Stimulated activated memory B cell treated with anti-CD40 and anti-IgM and Interleukin-4, amounts not matched to agents 10 μg/mL and 1 μg/mL and 100 μg/mL, for 72 hours (primary cell): ENCODE data around the gene XXYLT1.

ENCODE experiments used
- ATAC-seq: fragments of 150-1000 bp; cut with Tn5 transposase; 2 replicates; pipeline ENCODE4 v1.10.0; 2021
- H3K27ac Mint-ChIP-seq: one replicate; pipeline ENCODE4 v1.8.0; 2022; ENCODE audit warnings: mild to moderate bottlenecking, mixed read lengths
- H3K27me3 Mint-ChIP-seq: one replicate; pipeline ENCODE4 v1.8.0; 2022; ENCODE audit warnings: mixed read lengths
- H3K36me3 Mint-ChIP-seq: one replicate; pipeline ENCODE4 v1.8.0; 2022; ENCODE audit warnings: mixed read lengths
- H3K4me1 Mint-ChIP-seq: one replicate; pipeline ENCODE4 v1.8.0; 2022; ENCODE audit warnings: mixed read lengths
- H3K4me3 Mint-ChIP-seq: one replicate; pipeline ENCODE4 v1.8.0; 2022; ENCODE audit warnings: mild to moderate bottlenecking, moderate library complexity, mixed read lengths
- H3K9me3 Mint-ChIP-seq: one replicate; pipeline ENCODE4 v1.8.0; 2022; ENCODE audit warnings: mixed read lengths

XXYLT1 gene

DNA sequence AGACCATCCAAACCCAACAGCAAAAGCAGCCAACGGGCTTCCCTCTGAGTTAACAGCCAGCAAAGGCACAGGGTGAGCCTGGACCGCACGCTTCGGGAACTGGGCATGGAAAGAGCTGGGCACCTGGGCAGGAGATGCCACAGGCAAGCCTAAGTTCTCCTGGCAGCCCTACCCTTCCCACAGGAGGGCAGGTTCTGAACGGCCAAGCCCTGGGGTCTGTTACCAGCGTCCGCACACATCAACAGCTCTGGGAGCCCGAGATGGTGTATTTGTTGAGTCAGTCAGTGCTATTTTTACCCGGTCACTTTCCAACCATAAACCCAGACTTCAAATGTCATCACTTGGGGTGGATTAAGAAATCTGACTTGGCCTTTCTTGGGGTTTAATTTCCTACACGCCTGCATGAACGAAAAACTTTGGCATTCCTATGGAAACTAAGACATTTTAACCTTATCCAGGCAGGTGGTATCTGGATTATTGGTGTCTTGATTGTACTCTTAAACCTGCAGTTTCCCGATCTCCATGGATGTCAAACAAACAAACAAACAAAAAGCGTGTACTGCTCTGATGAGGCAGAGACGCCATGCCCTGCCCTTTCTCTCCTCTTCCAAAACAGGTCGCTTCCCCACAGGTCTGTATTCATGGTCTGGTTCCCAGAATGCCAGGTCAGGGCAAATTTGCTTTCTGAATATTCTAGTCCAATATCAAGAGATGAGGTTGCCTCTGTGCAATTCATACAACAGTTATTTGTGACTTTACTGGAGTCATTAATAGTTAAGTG is 99.7 kb downstream of the XXYLT1 start:
- Mint-ChIP-seq H3K9me3 (no peaks in the 10 kb centered on the region), H3K4me1 (peaks cover 6% of the 10 kb centered on the region), H3K4me3 (no peak overlapping the region), H3K36me3 (peaks cover 14% of the 10 kb centered on the region), H3K27ac (no peak overlapping the region), H3K27me3 (no peaks in the 10 kb centered on the region)
- ATAC-seq: no peak

DNA sequence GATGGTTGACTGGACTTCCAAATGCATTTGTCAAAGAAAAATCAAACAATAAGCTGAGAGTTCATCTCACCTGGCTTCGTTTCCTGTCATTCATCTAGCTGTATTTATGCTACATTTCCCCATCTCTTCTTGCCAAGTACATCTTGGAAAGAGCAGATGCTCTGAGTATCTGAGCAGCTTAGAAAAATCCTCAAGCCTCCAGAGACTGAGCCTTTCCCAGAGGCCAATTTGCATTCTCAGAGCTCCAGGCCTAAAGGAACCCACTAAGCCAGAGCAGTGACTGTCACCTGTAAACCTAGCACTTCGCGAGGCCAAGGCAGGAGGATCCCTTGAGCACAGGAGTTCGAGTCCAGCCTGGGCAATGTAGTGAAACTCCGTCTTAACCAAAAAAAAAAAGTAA is 100.5 kb downstream of the XXYLT1 start:
- H3K27ac Mint-ChIP-seq: no peak overlapping the region

DNA sequence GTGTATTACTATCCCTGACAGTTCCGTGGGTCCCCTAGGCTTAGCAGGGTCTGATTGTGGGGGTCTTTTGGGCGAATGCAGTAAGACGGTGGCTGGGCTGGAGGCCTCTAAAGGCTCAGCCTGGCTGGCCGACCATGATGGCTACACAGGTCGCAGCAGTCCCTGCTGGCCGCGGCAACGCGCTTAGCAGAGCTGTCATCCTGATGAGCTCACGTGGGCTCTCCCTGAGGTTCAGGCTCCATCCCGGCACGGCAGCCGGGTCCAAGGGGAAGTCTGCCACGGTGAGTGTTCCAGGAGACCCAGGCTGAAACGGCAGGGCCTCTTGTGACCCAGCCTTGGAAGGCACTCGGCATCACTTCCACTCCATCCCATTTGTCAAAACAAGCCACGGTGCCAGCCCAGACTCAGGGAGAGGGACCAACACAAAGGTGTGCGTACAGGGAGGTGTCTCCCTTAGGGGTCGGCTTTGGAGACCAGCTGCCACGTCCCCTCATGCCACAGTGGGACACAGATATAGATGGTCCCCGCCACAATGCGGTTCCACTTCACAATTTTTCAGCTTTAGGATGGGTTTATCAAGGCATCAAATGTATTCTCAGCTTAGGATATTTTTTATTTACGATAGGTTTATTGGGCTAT is 101.8 kb downstream of the XXYLT1 start:
- H3K36me3 Mint-ChIP-seq: no peaks in the 10 kb centered on the region
- H3K27me3 Mint-ChIP-seq: no peaks in the 10 kb centered on the region
- no peak overlapping the region for H3K27ac Mint-ChIP-seq
- no peaks in the 10 kb centered on the region for H3K9me3 Mint-ChIP-seq
- no peak overlapping the region for H3K4me3 Mint-ChIP-seq
- peaks cover 6% of the 10 kb centered on the region for H3K4me1 Mint-ChIP-seq
- ATAC-seq: no peak

More for the DNA sequence above, 100.5 kb downstream of the XXYLT1 start:
- ATAC-seq: no peak
- Mint-ChIP-seq H3K27me3 (no peaks in the 10 kb centered on the region), H3K9me3 (no peaks in the 10 kb centered on the region), H3K4me1 (peaks cover 13% of the 10 kb centered on the region), H3K4me3 (no peak overlapping the region), H3K36me3 (peaks cover 11% of the 10 kb centered on the region)

DNA sequence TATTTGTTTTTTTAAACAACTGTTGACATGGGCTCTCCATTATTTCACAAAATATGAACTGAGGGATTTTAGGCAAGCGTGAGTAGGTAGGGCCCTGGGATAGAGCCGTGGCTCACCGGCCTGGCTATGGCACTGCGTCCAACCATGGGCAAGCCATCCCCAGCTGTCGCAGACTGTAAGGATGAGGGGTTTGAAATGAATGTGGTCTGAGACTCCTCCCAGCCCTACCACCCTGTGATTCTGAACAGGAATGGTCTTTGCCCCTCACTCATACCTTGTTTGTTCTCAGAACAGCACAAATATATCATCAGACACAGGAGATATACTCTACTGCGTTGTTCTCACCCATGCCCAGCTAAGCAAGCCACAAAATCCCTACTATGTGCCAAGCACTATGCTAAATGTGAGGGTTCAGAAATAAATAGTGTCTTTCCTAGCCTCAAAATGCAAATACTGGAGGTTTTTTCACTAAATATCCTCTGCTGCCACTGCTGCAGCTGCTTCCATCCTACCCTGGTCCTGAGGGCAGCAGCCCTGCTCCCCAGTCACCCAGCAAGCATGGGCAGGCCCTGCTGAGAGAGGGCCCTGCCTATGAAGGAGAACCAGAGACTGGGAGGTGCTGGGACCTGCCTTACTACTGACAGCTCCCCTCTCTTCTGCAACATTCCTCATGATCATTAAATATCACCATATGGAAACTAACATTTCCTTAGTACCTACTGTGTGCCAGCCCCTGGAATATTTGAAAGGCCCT is 102.8 kb downstream of the XXYLT1 start:
- H3K36me3 Mint-ChIP-seq: peaks cover 6% of the 10 kb centered on the region
- ATAC-seq: no peak
- no peaks in the 10 kb centered on the region for H3K27me3 Mint-ChIP-seq
- H3K4me1 Mint-ChIP-seq: peaks cover 14% of the 10 kb centered on the region
- no peak overlapping the region for H3K27ac Mint-ChIP-seq
- no peak overlapping the region for H3K4me3 Mint-ChIP-seq
- H3K9me3 Mint-ChIP-seq: no peaks in the 10 kb centered on the region

DNA sequence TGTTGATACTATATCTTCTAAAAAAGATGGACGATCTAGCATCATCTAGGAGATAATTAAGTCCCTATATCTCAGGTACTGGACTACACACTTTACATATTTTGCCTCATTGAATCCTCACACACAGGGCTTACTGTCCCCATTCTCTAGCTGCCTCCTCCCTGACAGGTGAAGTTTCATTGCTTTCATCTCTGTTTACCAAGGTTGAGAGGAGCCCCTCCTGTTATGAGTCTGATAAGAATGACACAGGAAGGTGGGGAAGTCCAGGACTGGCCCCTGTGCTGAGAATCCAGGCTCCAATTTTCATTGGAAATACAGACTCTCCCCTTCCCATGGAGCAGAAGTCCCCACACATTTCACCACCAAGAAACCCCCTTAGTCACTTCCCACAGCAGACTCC is 105.2 kb downstream of the XXYLT1 start:
- Mint-ChIP-seq H3K4me1 (peaks cover 34% of the 10 kb centered on the region), H3K27ac (peak overlapping the region; percentile 25), H3K9me3 (no peaks in the 10 kb centered on the region), H3K4me3 (no peak overlapping the region), H3K36me3 (peaks cover 8% of the 10 kb centered on the region), H3K27me3 (no peaks in the 10 kb centered on the region)
- no peak for ATAC-seq

DNA sequence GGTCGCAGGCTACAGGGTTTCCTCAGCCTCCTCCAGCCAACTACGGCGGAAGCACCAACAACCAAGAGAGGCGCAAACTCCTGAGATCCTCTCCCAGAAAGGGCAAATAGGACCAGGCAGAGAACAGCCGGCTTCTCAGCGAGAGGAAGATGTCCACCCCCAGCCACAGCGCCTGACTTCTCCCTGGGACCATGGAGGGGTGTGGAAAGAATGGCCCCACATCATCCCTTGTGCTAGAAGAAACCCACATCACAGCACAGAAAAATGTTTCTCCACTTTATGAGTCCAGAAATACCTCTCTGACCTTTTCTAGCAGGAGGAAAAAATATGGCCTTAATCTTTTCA is 105.7 kb downstream of the XXYLT1 start:
- H3K4me3 Mint-ChIP-seq: no peak overlapping the region
- H3K27ac Mint-ChIP-seq: peak overlapping the region; percentile 25
- no peaks in the 10 kb centered on the region for H3K9me3 Mint-ChIP-seq
- ATAC-seq: no peak
- H3K27me3 Mint-ChIP-seq: no peaks in the 10 kb centered on the region
- peaks cover 39% of the 10 kb centered on the region for H3K4me1 Mint-ChIP-seq
- H3K36me3 Mint-ChIP-seq: peaks cover 8% of the 10 kb centered on the region

DNA sequence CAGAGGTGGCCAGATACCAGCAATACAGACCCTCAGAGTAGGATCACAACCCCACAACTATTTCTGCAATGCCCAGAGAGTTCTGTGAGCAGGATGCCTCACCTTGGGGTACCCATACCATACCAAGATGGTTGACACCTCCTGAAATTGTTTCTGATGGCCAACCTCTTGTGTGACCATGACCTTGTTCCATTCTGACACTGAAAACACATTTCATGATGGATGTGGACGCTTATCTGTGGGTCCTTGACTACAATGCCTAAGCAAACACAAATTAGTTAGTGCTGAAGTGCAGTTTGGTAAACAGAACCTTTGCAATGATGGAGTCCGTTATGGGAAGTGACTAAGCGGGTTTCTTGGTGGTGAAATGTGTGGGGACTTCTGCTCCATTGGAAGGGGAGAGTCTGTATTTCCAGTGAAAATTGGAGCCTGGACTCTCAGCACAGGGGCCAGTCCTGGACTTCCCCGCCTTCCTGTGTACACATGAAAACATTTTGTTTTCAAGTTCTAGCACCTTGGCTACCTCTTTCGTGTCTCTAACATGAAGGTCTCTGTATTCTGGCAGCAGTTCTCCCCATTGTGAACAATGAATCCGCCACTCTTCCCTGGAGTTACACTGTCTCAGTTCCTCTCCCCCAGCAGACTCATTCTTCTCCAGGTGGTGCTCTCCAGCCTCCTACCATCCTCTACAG is 106.2 kb downstream of the XXYLT1 start:
- Mint-ChIP-seq H3K27ac (peak overlapping the region; percentile 76), H3K27me3 (no peaks in the 10 kb centered on the region), H3K4me3 (no peak overlapping the region), H3K4me1 (peaks cover 45% of the 10 kb centered on the region), H3K36me3 (peaks cover 8% of the 10 kb centered on the region), H3K9me3 (no peaks in the 10 kb centered on the region)
- ATAC-seq: no peak

DNA sequence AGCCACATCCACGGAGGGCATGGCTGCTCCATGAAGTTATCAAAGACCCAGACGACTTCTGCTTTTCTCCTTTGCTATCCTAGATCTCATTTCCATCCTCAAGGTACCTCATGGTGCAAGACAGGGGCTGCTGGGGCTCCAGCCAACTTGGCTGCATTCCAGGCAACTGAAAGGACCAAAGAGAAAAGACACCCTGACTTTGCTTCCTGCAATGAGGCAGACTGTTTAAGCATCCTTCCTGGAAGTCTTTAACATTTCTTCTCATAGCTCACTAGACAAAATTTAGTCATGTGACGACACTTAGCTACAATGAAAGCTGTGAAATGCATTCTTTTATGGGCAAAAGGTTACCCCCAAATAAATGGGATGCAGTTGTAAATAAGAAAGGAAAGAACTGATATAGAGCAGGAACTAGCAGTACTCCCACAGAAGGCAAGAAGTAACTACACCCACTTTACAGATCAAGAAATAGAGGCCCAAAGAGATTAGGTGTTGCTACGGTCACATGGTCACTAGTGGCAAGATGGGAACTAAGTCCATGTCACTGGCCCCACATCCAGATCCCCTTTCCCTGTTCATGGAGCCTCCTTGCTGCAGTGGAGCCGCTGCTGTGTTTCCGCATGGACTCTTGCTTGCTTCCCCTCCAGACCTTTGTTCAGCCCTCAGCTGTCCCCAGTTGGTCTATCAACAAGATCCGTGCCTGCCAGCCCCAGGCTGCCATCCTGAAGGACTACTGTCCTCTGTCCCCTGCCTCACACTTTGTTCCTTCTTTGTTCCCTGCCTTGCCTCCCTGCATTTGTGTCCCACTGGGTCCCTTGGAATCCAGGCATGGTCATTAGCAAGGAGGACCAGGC is 107.0 kb downstream of the XXYLT1 start:
- Mint-ChIP-seq H3K4me1 (peaks cover 52% of the 10 kb centered on the region), H3K4me3 (no peak overlapping the region), H3K27ac (peak overlapping the region; percentile 76), H3K9me3 (no peaks in the 10 kb centered on the region), H3K27me3 (no peaks in the 10 kb centered on the region), H3K36me3 (peaks cover 8% of the 10 kb centered on the region)
- no peak for ATAC-seq

DNA sequence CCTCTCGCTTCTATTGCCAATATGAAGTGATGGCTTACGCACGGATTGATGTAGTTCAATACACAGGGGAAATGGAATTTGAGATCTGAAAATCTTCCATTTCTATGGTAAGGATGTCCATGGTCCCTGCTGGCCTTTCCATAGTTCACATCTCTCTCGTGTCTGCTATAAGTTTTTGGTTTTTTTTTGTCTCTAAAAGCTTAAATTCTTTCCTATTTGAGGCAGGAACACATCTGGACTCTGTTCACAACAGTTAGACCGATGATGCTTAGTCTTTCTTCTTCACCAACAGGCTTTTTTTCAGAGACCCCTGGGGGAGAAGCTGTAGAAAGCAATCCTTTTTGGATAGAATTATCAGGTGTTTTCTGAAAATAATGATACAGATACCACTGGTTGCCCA is 108.1 kb downstream of the XXYLT1 start:
- peak overlapping the region; percentile 76 for H3K27ac Mint-ChIP-seq
- H3K27me3 Mint-ChIP-seq: no peaks in the 10 kb centered on the region
- no peak for ATAC-seq
- no peaks in the 10 kb centered on the region for H3K9me3 Mint-ChIP-seq
- H3K36me3 Mint-ChIP-seq: peaks cover 8% of the 10 kb centered on the region
- no peak overlapping the region for H3K4me3 Mint-ChIP-seq
- peaks cover 64% of the 10 kb centered on the region for H3K4me1 Mint-ChIP-seq

DNA sequence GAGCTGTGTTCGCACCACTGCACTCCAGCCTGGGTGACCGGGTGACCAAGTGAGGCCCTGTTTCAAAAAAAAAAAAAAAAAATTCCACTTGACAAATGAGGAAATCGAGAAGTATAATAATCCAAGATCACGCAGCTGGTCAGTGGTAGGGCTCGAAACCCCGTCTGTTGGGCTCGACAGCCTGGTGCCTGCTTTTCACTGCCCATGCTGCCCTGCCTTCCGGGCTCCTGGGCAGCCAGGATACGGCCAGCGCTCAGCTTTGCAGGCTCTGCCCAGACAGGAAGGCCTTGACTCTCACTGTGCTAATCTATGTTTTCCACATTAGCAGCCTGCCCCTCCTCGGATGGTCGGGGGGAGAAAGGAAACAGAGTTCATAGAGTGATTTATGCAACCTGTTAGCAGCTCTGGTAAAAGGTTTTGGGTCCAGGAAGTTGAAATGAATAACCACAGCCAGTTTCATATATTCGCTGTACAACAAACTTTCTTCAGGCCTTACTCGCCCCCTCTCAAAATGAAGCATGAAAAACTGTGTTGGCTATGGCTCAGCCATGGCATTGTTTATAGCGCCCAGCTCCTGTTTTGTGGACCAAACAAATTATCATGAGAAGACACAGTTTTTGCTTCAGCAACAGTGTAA is 108.8 kb downstream of the XXYLT1 start:
- Mint-ChIP-seq H3K4me1 (peaks cover 70% of the 10 kb centered on the region), H3K4me3 (no peak overlapping the region), H3K27me3 (no peaks in the 10 kb centered on the region), H3K27ac (peak overlapping the region; percentile 76), H3K36me3 (peaks cover 8% of the 10 kb centered on the region), H3K9me3 (no peaks in the 10 kb centered on the region)
- peak; percentile 60 for ATAC-seq

DNA sequence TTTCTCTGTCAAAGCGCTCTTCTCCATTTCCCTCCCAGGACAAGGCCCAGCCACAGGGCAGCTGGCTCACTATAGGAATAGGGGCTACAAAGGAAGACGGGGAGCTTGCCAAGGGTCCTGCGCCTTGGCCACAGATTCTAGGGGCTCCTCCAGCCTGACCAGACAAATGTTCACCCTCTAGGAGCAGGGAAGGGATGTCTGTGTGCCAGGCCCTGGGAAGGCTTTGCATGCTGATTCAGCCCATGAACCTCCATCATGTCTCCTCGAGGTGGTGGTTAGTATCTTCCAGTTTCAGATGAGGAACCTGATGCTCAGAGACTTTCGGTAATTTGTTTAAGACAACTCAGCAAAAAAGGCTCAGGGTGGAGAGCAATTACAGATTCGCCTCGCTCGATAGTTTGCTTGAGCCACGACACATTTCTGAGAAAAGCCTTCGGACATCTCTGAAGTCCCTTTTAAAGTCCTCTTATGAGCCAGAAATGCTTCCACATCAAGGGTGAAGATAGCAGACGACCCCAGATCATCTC is 110.0 kb downstream of the XXYLT1 start:
- no peaks in the 10 kb centered on the region for H3K9me3 Mint-ChIP-seq
- peaks cover 8% of the 10 kb centered on the region for H3K36me3 Mint-ChIP-seq
- no peak for ATAC-seq
- peaks cover 80% of the 10 kb centered on the region for H3K4me1 Mint-ChIP-seq
- peak overlapping the region; percentile 21 for H3K27ac Mint-ChIP-seq
- no peaks in the 10 kb centered on the region for H3K27me3 Mint-ChIP-seq
- H3K4me3 Mint-ChIP-seq: no peak overlapping the region

DNA sequence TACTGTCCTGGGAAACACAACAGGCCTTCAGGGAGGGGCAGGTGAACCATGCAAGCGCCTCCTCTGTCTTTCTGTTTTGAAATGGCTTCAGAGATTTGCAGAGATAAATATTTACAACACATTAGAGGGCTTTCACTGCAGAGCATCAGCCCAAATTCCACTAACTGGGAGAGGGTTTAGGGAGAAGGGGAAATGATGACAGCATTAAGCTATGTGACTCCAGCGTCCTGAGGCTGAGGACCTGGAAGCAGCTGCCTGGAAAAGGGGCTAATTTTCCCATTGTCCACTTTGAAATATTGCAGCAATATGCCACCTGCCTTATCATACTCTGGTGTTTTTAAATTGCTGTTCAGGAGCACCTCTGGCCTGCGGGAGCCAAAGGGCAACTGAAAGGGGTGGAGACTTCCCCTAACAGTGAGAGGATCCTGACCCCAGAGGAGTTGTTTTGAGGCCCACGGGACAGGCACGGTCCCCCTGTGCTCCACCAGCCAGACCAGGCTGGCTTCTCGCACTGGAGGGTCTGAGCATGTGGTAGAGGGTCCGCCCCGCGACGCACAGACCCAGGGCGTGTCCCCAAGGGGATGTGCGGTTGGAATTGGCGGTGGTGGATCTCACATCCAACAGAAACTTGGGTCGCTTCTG is 110.6 kb downstream of the XXYLT1 start:
- Mint-ChIP-seq H3K36me3 (peaks cover 8% of the 10 kb centered on the region), H3K4me3 (no peak overlapping the region), H3K4me1 (peaks cover 82% of the 10 kb centered on the region), H3K27ac (peak overlapping the region; percentile 21), H3K9me3 (no peaks in the 10 kb centered on the region), H3K27me3 (no peaks in the 10 kb centered on the region)
- no peak for ATAC-seq

DNA sequence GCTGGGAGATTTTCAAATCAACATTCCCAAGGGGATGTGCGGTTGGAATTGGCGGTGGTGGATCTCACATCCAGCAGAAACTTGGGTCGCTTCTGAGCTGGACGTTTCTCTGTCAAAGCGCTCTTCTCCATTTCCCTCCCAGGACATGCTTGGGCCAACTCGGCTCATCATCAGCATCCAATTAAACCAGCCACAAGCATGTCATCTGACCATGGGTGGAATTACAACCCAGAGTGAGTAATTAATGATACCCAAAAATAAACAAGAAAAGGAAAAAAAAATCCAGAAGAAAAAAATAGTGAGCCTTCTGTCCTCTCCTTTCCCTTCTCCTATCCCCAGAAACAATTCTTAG is 111.2 kb downstream of the XXYLT1 start:
- no peak for ATAC-seq
- H3K4me1 Mint-ChIP-seq: peaks cover 88% of the 10 kb centered on the region
- H3K27ac Mint-ChIP-seq: peak overlapping the region; percentile 21
- no peaks in the 10 kb centered on the region for H3K27me3 Mint-ChIP-seq
- peaks cover 8% of the 10 kb centered on the region for H3K36me3 Mint-ChIP-seq
- H3K4me3 Mint-ChIP-seq: no peak overlapping the region
- H3K9me3 Mint-ChIP-seq: no peaks in the 10 kb centered on the region
